T-helper 9 cell (primary cell): Measurements from ENCODE around the gene GRIK4.
"Not testable (repeated sequence)": the region's sequence is repeated elsewhere in the genome, so short reads cannot be mapped to it uniquely, and the experiment has no call there.

Experiments used
- DNase-seq: peaks from one replicate; pipeline ENCODE4 v3.0.0-alpha.2; 2020

The GRIK4 gene

GRCh38 chr11:120978701-120979100 is 467.2 kb downstream of the GRIK4 start:
- DNase-seq = no peak

GRCh38 chr11:120985718-120986569 is 474.4 kb downstream of the GRIK4 start:
- no peak for DNase-seq

- DNase-seq = no peak
Measured at GRCh38 chr11:120988603-120989002, 477.1 kb downstream of the GRIK4 start.

- no peak for DNase-seq
Measured at GRCh38 chr11:120991830-120992686, 480.5 kb downstream of the GRIK4 start.

- DNase-seq = no peak
Measured at GRCh38 chr11:120994091-120994859, 482.7 kb downstream of the GRIK4 start.

- no peak for DNase-seq
Measured at GRCh38 chr11:120995184-120995583, 483.6 kb downstream of the GRIK4 start.

- no peak for DNase-seq
Measured at GRCh38 chr11:120996973-120997372, 485.4 kb downstream of the GRIK4 start.

GRCh38 chr11:120998581-120998980 is 487.0 kb downstream of the GRIK4 start:
- DNase-seq = no peak

GRCh38 chr11:121004206-121004840 is 492.8 kb downstream of the GRIK4 start:
- no peak for DNase-seq

- no peak for DNase-seq
Measured at GRCh38 chr11:121006922-121007321, 495.4 kb downstream of the GRIK4 start.

- no peak for DNase-seq
Measured at GRCh38 chr11:121008551-121008950, 497.0 kb downstream of the GRIK4 start.

- DNase-seq = no peak
Measured at GRCh38 chr11:121012091-121012490, 500.5 kb downstream of the GRIK4 start.

GRCh38 chr11:121018746-121019145 is 507.2 kb downstream of the GRIK4 start:
- no peak for DNase-seq

- DNase-seq = not testable (repeated sequence)
Measured at GRCh38 chr11:121021718-121022117, 510.2 kb downstream of the GRIK4 start.

- peak; percentile 54 for DNase-seq
Measured at GRCh38 chr11:121023848-121024751, 512.6 kb downstream of the GRIK4 start, which contains the start of gene TBCEL. TBCEL (plus strand) TSS chr11:121024102; CDS start chr11:121045691, 21,589 bp downstream.

GRCh38 chr11:121024989-121025388 is 513.4 kb downstream of the GRIK4 start:
- no peak for DNase-seq

GRCh38 chr11:121029153-121029552 is 517.6 kb downstream of the GRIK4 start:
- no peak for DNase-seq

GRCh38 chr11:121029813-121030445 is 518.4 kb downstream of the GRIK4 start:
- no peak for DNase-seq

GRCh38 chr11:121031167-121031566 is 519.6 kb downstream of the GRIK4 start:
- no peak for DNase-seq

- DNase-seq = not testable (repeated sequence)
Measured at GRCh38 chr11:121031648-121032047, 520.1 kb downstream of the GRIK4 start.

- no peak for DNase-seq
Measured at GRCh38 chr11:121032546-121032945, 521.0 kb downstream of the GRIK4 start.
